Measurements from ENCODE around the gene HSPA14. TPM values are rescaled to one million over a fixed set of nuclear protein-coding genes. Genes with fewer than 3 reads are reported as not detected.

HSPA14 gene
- total RNA-seq, 6 donors from 2014 or later: 4.3 to 14.7 (median 9.4) TPM

DNA sequence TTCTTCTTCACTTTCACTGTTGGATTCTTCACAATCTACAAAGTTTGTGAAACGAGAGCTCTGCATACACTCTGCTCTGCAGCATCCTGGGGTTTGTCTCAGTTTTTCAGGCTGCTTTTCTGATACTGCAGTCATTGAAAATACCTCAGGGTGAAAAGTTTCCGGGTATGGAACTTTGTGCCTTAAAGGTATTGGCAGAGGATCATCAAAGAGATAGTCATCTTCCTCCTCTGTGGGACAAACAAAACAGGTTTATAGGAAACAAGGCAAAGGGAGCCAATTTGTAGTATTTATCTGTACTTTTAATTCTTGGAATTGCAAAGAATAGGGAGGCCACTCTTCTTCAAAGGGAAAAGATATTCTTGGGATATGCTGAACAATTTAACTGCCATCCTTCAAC lies 71.0 kb downstream of the HSPA14 start:
- no peaks in the 10 kb centered on the region for H3K4me1 ChIP-seq
- no peak for ATAC-seq (ENCODE audit: low FRiP score in 2 of 2)
- TF ChIP-seq EP300 (IDR thresholded peaks at IDR 0.05): no peak
- no peak for TF ChIP-seq POLR2AphosphoS5 (IDR thresholded peaks at IDR 0.05)
- TF ChIP-seq, protein P1, sequence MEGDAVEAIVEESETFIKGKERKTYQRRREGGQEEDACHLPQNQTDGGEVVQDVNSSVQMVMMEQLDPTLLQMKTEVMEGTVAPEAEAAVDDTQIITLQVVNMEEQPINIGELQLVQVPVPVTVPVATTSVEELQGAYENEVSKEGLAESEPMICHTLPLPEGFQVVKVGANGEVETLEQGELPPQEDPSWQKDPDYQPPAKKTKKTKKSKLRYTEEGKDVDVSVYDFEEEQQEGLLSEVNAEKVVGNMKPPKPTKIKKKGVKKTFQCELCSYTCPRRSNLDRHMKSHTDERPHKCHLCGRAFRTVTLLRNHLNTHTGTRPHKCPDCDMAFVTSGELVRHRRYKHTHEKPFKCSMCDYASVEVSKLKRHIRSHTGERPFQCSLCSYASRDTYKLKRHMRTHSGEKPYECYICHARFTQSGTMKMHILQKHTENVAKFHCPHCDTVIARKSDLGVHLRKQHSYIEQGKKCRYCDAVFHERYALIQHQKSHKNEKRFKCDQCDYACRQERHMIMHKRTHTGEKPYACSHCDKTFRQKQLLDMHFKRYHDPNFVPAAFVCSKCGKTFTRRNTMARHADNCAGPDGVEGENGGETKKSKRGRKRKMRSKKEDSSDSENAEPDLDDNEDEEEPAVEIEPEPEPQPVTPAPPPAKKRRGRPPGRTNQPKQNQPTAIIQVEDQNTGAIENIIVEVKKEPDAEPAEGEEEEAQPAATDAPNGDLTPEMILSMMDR (IDR thresholded peaks at IDR 0.05): no peak
- no peak for TF ChIP-seq POLR2A (IDR thresholded peaks at IDR 0.05)
- no peak overlapping the region for H3K4me3 ChIP-seq
- H3K9me3 ChIP-seq: no peaks in the 10 kb centered on the region
- no peak for DNase-seq
- peaks cover 14 to 58% (median 24%) of the 10 kb centered on the region in 4 donors for H3K36me3 ChIP-seq
- 88 to 91% methylated on average over 2 of the region's 2 CpGs for WGBS, 2 donors
- H3K27ac ChIP-seq: no peak overlapping the region
- H3K27me3 ChIP-seq: no peaks in the 10 kb centered on the region

DNA sequence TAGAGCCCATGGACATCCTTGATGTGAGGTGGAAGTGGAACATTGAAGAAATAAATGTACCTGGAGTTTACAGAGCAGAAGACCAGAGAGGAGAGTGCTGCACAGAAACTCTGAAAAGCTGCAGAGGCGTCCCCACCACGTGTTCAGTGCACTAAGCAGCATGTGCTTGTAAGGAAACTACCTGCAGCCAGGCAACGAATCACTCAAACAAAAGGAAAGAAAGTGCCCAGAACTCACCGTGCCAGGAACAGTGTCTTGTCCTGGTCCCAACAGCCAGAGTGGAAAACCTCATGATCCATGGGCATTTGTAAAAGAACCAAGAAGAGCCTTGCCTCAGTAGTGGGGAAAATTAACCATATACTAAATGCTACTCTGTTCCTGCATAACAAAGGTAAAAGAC lies 72.8 kb downstream of the HSPA14 start:
- ATAC-seq (ENCODE audit: low FRiP score in 2 of 2) (no peak), DNase-seq (no peak)
- 92 to 95% methylated on average over 4 of the region's 4 CpGs for WGBS, 2 donors
- H3K4me3 ChIP-seq: no peak overlapping the region
- no peak for TF ChIP-seq POLR2AphosphoS5 (IDR thresholded peaks at IDR 0.05)
- TF ChIP-seq POLR2A (IDR thresholded peaks at IDR 0.05): no peak
- peaks cover 14 to 65% (median 28%) of the 10 kb centered on the region in 4 donors for H3K36me3 ChIP-seq
- H3K4me1 ChIP-seq: no peaks in the 10 kb centered on the region
- H3K27me3 ChIP-seq: no peaks in the 10 kb centered on the region
- no peak overlapping the region for H3K27ac ChIP-seq
- H3K9me3 ChIP-seq: no peaks in the 10 kb centered on the region

DNA sequence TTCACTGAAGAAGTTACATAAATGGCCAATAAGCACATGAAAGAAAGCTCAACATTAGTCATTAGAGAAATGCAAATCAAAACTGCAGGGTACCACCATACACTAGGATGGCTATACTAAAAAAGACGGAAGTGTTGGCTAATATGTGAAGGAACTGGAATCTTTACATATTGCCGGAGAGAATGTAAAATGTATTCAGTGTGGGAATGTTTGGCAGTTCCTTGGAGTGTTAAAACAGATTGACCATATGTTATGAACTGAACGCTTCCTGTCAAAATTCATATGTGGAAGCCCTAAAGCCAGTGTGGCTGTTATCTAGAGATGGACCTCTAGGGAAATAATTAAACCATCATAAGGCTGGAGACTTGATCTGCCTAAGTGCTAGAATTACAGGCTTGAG lies 73.7 kb downstream of the HSPA14 start:
- TF ChIP-seq POLR2AphosphoS5 (IDR thresholded peaks at IDR 0.05): no peak
- TF ChIP-seq, protein P1 (IDR thresholded peaks at IDR 0.05): no peak
- no peak for TF ChIP-seq POLR2A (IDR thresholded peaks at IDR 0.05)
- no peak for TF ChIP-seq EP300 (IDR thresholded peaks at IDR 0.05)

DNA sequence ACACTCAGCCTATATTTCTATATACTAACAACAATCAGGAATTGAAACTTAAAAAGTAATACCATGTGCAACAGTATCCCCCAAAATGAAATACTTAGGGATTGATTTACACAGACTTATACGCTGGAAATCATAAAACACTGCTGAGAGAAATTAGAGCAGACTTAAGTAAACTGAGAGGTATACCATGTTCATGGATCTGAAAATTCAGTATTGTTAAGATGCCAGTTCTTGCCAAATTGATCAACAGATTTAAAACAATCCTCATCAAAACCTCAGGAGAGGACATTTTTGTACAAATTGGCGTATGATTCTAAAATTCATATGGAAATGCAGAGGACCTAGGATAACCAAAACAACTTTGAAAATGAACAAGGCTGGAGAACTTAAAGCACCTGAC lies 78.5 kb downstream of the HSPA14 start:
- Histone ChIP-seq H3K36me3 (peaks cover 33 to 81% (median 56%) of the 10 kb centered on the region in 4 donors), H3K4me1 (no peaks in the 10 kb centered on the region), H3K4me3 (no peak overlapping the region), H3K27ac (no peak overlapping the region), H3K27me3 (no peaks in the 10 kb centered on the region), H3K9me3 (peaks cover 0 to 21% (median 15%) of the 10 kb centered on the region in 4 donors)
- 94 to 100% methylated on average over 2 of the region's 2 CpGs for WGBS, 2 donors
- DNase-seq (no peak), ATAC-seq (ENCODE audit: low FRiP score in 2 of 2) (no peak)
- no peak for TF ChIP-seq POLR2AphosphoS5 (IDR thresholded peaks at IDR 0.05)
- TF ChIP-seq, protein P1 (IDR thresholded peaks at IDR 0.05): no peak
- no peak for TF ChIP-seq EP300 (IDR thresholded peaks at IDR 0.05)
- no peak for TF ChIP-seq POLR2A (IDR thresholded peaks at IDR 0.05)

More for the DNA sequence above, 73.7 kb downstream of the HSPA14 start:
- ATAC-seq (ENCODE audit: low FRiP score in 2 of 2): no peak
- no peak overlapping the region for H3K4me3 ChIP-seq
- no peak overlapping the region for H3K27ac ChIP-seq
- H3K4me1 ChIP-seq: no peaks in the 10 kb centered on the region
- 96 to 100% methylated on average over 3 of the region's 3 CpGs for WGBS, 2 donors
- peaks cover 0 to 8% (median 3%) of the 10 kb centered on the region in 4 donors for H3K9me3 ChIP-seq
- H3K27me3 ChIP-seq: no peaks in the 10 kb centered on the region
- H3K36me3 ChIP-seq: peaks cover 14 to 70% (median 28%) of the 10 kb centered on the region in 4 donors
- no peak for DNase-seq

DNA sequence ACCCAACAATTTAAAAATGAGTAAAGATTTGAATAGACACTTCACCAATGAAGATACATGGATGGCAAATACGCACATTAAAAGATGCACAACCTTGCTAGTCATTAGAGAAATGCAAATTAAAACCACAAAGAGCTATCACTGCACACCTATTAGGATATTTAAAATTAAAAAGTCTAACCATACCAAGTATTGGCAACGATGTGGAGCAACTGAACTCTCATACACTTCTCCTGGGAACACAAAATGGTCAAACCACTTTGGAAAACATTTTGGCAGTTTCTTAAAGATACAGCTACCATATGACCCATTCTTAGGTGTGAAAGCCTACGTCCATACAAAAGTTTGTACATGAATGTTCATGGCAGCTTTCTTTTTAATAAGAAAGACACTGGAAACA lies 79.7 kb downstream of the HSPA14 start:
- WGBS, 2 donors: 98% methylated on average over 3 of the region's 3 CpGs
- DNase-seq: no peak
- TF ChIP-seq EP300 (IDR thresholded peaks at IDR 0.05): no peak
- no peak for TF ChIP-seq POLR2AphosphoS5 (IDR thresholded peaks at IDR 0.05)
- TF ChIP-seq, protein P1 (IDR thresholded peaks at IDR 0.05): no peak
- TF ChIP-seq POLR2A (IDR thresholded peaks at IDR 0.05): no peak
- ATAC-seq (ENCODE audit: low FRiP score in 2 of 2): no peak
- Histone ChIP-seq H3K27ac (no peak overlapping the region), H3K4me3 (no peak overlapping the region), H3K36me3 (peaks cover 33 to 83% (median 61%) of the 10 kb centered on the region in 4 donors), H3K9me3 (peaks cover 0 to 21% (median 15%) of the 10 kb centered on the region in 4 donors), H3K27me3 (no peaks in the 10 kb centered on the region), H3K4me1 (no peaks in the 10 kb centered on the region)

Data from upper lobe of left lung (tissue), 6 donors.